Right lobe of liver (tissue), 6 donors: Measurements from ENCODE around the gene DLGAP3. TPM values are rescaled to one million over a fixed set of nuclear protein-coding genes. Genes with fewer than 3 reads are reported as not detected.
A peak's percentile ranks its signal among the peaks of the same experiment; 100 is the strongest.

Source experiments
- ATAC-seq, 4 donors: fragments of 200-7000 bp; cut with Tn5 transposase; one replicate each; pipeline ENCODE4 v1.9.1; 2020; ENCODE audit warnings: mild to moderate bottlenecking in 4 of 4, moderate library complexity in 4 of 4
- DNase-seq, 3 donors: peaks; one replicate each; pipeline ENCODE4 v3.0.0-alpha.2; 2020
- H3K27ac ChIP-seq, 3 donors: fragments of 200-600 bp; one replicate each; pipeline ENCODE4 v1.8.0; 2022
- H3K27me3 ChIP-seq, 2 donors: fragments of 200-600 bp; one replicate each; pipeline ENCODE4 v1.8.0; 2022
- H3K36me3 ChIP-seq, 4 donors: fragments of 200-600 bp; sonication (generic) in 1 of 4; one replicate each; pipeline versions ENCODE4 v1.5.1 to v1.8.0; 2017 to 2022; ENCODE audit warnings: control low read depth in 1 of 4
- H3K4me1 ChIP-seq, 4 donors: fragments of 200-600 bp; sonication (generic) in 1 of 4; one replicate each; pipeline versions ENCODE4 v1.5.1 to v1.8.0; 2017 to 2022; ENCODE audit warnings: control low read depth in 1 of 4
- H3K4me3 ChIP-seq, 3 donors: fragments of 200-600 bp; one replicate each; pipeline ENCODE4 v1.8.0; 2022
- H3K9me3 ChIP-seq, 4 donors: fragments of 200-600 bp; sonication (generic) in 1 of 4; one replicate each; pipeline versions ENCODE4 v1.5.1 to v1.8.0; 2017 to 2022; ENCODE audit warnings: control low read depth in 1 of 4
- POLR2A ChIP-seq: fragments of 450-650 bp; IDR thresholded peaks from one replicate; pipeline ENCODE4 v1.6.1; 2017; ENCODE audit warnings: antibody characterized with exemption, mild to moderate bottlenecking
- WGBS: methylation state at CpG from one replicate; pipeline ENCODE4 v1.1.6; 2018; ENCODE audit warnings: low coverage, low lambda C conversion rate; ENCODE audit not compliant: insufficient coverage; ENCODE audit errors: missing lambda C conversion rate; 5-methylcytosine and 5-hydroxymethylcytosine counted together
- intact Hi-C, 2 donors: fragments of 100-400 bp; cut with DNase I; formaldehyde crosslinking; loops; one replicate each; pipeline versions ENCODE4 v1.11.2 to v1.14.1; 2022
- total RNA-seq, 6 experiments: library from RNA; depleted of rRNA in 2 of 6; stranded (reverse); fragments of >200 nt in 2 of 6; fragmentation: NEBNext Ultra II Directional in 3 of 6; extraction: Animal tissue kit (Norgen Biotek cat#: 25700) in 3 of 6; gene quantifications; one replicate each; pipeline versions ENCODE4 v1.1.0 to v1.2.4, GENCODE V29; 2016 to 2023
- TF ChIP-seq, protein P1 (sequence below), 4 donors: fragments of 200-600 bp in 3 of 4; fragments of 450-650 bp in 1 of 4; IDR thresholded peaks; one replicate each; pipeline versions ENCODE4 v1.5.1 to v1.8.0; 2016 to 2022; ENCODE audit warnings: antibody characterized with exemption in 4 of 4, mild to moderate bottlenecking in 2 of 4
- donor health status: DM: no; HTN: yes; CAD: no.
- donor health status: DM: no; HTN: no; CAD: no.
- donor health status: DM: no; HTN: no; CAD: no.
- donor health status: DM: no; HTN: yes; CAD: no.
- donor health status: DM: no; HTN: yes; CAD: no.

The DLGAP3 gene
- total RNA-seq, 6 experiments from 2014 or later = 0.07 to 0.13 TPM; not detected in 4

DNA sequence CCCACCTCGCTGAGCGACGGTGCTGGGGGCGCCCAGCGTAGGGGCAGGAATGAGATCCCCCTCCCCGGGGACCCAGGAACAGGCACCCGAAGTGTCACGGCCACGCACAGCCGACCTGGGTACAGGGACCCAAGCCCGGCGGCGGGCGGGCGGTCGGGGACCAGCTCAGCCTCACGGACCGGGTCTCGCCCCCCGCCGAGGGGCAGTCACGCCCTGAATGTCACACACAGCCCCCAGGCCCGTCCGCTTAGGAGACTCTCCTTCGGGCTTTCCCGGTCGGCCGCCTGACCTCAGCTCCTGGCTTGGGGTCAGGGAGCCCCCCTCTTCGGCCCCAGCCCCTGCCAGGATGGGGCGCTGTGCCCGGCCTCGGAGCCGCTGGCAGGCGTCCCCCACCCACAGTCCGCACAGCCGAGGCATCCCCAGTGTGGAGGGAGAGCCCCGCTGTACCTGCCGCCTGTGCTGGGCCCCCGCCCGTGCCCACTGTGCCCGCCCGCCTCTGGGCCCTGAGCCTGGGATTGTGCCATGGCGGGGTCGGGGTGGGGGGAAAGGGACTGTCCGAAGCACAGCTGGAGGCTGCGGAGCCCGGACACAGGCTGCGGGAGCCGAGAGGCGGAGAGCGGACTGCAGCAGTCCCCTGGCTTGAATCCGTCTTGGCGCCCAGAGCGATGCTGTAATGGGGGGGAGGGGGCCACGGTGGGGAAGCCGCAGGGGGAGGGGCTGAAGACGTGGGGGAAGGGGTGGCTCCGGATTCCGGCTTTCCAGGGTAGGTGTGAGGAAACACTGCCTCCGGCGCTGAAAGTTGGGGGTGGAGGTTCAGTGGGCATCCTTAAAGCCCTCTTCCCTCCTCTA lies 627 bp upstream of the DLGAP3 start:
- intact Hi-C loops = no loop called here
- Histone ChIP-seq H3K4me3 (peak overlapping the region in 2 of 3 donors; percentile 28 to 31), H3K9me3 (no peaks in the 10 kb centered on the region), H3K27me3 (peaks cover 4% of the 10 kb centered on the region in 2 donors), H3K27ac (no peak overlapping the region), H3K4me1 (peaks cover 0 to 9% (median 0%) of the 10 kb centered on the region in 4 donors), H3K36me3 (no peaks in the 10 kb centered on the region)
- DNase-seq (no peak), ATAC-seq (peak in 1 of 4 donors; percentile 16)
- no peak for TF ChIP-seq POLR2A
- TF ChIP-seq, protein P1, sequence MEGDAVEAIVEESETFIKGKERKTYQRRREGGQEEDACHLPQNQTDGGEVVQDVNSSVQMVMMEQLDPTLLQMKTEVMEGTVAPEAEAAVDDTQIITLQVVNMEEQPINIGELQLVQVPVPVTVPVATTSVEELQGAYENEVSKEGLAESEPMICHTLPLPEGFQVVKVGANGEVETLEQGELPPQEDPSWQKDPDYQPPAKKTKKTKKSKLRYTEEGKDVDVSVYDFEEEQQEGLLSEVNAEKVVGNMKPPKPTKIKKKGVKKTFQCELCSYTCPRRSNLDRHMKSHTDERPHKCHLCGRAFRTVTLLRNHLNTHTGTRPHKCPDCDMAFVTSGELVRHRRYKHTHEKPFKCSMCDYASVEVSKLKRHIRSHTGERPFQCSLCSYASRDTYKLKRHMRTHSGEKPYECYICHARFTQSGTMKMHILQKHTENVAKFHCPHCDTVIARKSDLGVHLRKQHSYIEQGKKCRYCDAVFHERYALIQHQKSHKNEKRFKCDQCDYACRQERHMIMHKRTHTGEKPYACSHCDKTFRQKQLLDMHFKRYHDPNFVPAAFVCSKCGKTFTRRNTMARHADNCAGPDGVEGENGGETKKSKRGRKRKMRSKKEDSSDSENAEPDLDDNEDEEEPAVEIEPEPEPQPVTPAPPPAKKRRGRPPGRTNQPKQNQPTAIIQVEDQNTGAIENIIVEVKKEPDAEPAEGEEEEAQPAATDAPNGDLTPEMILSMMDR (IDR thresholded peaks at IDR 0.05) = no peak
- WGBS = 6% methylated on average over 15 of the region's 61 CpGs

DNA sequence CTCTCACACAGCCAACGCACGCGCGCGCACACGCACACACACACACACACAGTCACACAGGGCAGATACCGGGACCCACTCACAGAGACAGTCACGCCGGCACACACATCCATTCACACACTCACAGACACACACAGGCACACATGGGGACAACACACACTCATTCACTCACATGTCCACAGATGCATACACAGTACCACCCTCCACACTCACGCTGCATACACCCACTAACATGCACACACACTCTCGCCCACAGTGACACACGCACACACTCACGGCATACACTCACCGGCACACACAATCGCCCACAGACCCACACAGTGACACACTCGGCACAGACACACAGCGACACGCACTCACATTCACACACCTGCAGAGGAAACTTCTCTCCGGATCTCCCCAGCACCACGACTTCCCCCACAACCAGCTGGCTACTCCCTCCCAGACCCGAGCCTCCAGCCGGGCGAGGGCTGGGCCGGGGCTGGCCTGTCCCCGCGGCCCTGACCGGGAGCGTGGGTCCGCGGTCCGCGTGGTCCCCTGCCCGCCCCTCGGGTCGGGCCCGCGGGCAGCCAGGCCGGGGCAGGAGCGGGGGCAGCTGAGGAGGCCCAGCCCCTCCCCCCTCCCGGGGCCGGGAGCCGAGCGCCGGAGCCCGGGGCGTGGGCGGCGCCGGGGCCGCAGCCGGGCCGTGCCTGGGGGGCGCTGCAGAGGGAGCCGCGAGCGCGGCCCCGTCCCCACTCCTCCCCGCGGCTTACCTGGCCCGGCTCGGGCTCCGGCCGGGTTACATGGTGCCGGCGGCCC lies 552 bp downstream of the DLGAP3 start:
- H3K4me1 ChIP-seq = peaks cover 0 to 9% (median 0%) of the 10 kb centered on the region in 4 donors
- no peaks in the 10 kb centered on the region for H3K36me3 ChIP-seq
- DNase-seq (no peak), ATAC-seq (peak in 2 of 4 donors; percentile 6 to 19)
- H3K27me3 ChIP-seq = peaks cover 4% of the 10 kb centered on the region in 2 donors
- no peaks in the 10 kb centered on the region for H3K9me3 ChIP-seq
- H3K27ac ChIP-seq = no peak overlapping the region
- no peak for TF ChIP-seq POLR2A
- TF ChIP-seq, protein P1 (IDR thresholded peaks at IDR 0.05) = no peak
- WGBS = 20% methylated on average over 12 of the region's 66 CpGs
- H3K4me3 ChIP-seq = peak overlapping the region in 2 of 3 donors; percentile 11 to 31
- intact Hi-C loops = no loop called here

DNA sequence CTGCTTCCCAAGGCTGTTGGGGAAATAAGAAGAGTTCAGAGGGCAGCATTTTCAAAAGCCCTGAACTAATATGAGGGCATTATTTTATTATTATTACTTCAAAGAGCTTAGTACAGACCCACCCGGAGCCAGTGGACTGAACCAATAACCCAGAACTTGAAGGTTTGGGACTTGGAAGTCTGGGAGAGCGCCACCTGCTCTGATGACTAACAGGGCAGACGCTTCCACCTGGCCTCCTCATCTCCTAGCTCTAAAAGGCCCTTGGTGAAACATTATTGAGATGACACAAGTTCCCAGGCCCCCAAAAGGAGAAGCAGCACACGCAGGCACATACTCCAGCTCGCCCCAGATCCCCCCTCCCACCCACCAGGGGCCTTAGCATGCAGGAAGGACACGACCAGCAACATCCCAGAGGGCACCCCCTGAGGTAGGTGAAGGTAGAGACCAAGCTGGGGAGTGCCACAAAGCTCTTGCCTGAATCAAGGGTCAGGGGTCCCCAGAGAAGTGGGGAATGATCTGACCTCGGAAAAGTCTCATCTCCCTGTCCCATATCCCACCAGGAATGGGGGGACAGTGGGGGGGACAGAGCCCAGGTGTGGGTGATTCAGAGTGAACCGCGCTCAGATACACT lies 1.3 kb downstream of the DLGAP3 start:
- no peak for ATAC-seq
- no peak overlapping the region for H3K4me3 ChIP-seq
- H3K36me3 ChIP-seq = no peaks in the 10 kb centered on the region
- WGBS = 0% methylated on average over 2 of the region's 9 CpGs
- intact Hi-C loops = no loop called here
- no peaks in the 10 kb centered on the region for H3K9me3 ChIP-seq
- H3K27me3 ChIP-seq = peaks cover 4% of the 10 kb centered on the region in 2 donors
- TF ChIP-seq, protein P1 (IDR thresholded peaks at IDR 0.05) = no peak
- TF ChIP-seq POLR2A = no peak
- peaks cover 0 to 9% (median 0%) of the 10 kb centered on the region in 4 donors for H3K4me1 ChIP-seq
- DNase-seq = no peak
- H3K27ac ChIP-seq = no peak overlapping the region

DNA sequence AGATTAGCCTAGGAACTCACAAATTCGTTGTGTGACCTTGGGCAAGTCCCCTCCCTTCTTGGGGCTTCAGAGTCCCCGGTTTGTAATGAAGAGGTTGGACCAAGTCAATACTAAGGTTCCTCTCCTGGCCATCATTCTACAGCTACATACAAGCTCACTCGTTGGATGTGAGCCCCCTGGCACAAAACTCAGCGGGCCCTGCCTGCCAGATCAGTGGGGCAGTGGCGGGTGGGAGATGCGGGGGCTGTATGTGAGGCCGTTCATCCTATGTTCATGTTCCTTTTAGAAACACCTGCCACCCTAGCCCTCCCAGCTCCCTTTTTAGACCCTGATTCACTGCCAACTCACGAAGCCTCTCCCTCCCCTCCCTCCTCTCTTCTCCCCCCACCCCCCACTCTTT lies 2.1 kb downstream of the DLGAP3 start:
- no peak for ATAC-seq
- intact Hi-C loops = no loop called here
- Histone ChIP-seq H3K4me3 (no peak overlapping the region), H3K27me3 (peaks cover 4% of the 10 kb centered on the region in 2 donors), H3K4me1 (peaks cover 0 to 9% (median 0%) of the 10 kb centered on the region in 4 donors), H3K9me3 (no peaks in the 10 kb centered on the region), H3K36me3 (no peaks in the 10 kb centered on the region), H3K27ac (no peak overlapping the region)
- no peak for DNase-seq
- TF ChIP-seq POLR2A = no peak
- TF ChIP-seq, protein P1 (IDR thresholded peaks at IDR 0.05) = no peak
- WGBS = 57% methylated on average over 8 of the region's 8 CpGs
